Natural killer cell (primary cell): ENCODE results near the gene DSTN. TPM values are rescaled to one million over a fixed set of nuclear protein-coding genes. Genes with fewer than 3 reads are reported as not detected.

Experiments
- ATAC-seq, 3 donors: fragments of 150-1000 bp in 2 of 3; fragments of 200-7000 bp in 1 of 3; cut with Tn5 transposase; 1 replicate in 1 of 3; 2 replicates in 2 of 3; pipeline ENCODE4 v1.10.0; 2021; ENCODE audit warnings: mild to moderate bottlenecking in 2 of 3, moderate library complexity in 2 of 3
- DNase-seq, 2 donors: peaks; one replicate each; pipeline versions ENCODE4 v3.0.0 to v3.0.0-alpha.2; 2013 to 2021; ENCODE audit warnings: mixed read lengths in 1 of 2
- H3K27ac ChIP-seq: one replicate; pipeline ENCODE4 v1.5.1; 2013; ENCODE audit warnings: mild to moderate bottlenecking, low read length
- H3K27me3 ChIP-seq: one replicate; pipeline ENCODE4 v1.6.1; 2013; ENCODE audit warnings: low read length; ENCODE audit not compliant: control insufficient read depth, insufficient read depth
- H3K36me3 ChIP-seq: one replicate; pipeline ENCODE4 v1.6.1; 2013; ENCODE audit warnings: low read length; ENCODE audit not compliant: control insufficient read depth, insufficient read depth
- H3K4me1 ChIP-seq: one replicate; pipeline ENCODE4 v1.6.1; 2013; ENCODE audit warnings: low read length; ENCODE audit not compliant: control insufficient read depth, insufficient read depth
- H3K4me3 ChIP-seq: one replicate; pipeline ENCODE4 v1.5.1; 2013; ENCODE audit warnings: low read length
- H3K9me3 ChIP-seq: one replicate; pipeline ENCODE4 v1.6.1; 2013; ENCODE audit warnings: low read length; ENCODE audit not compliant: control insufficient read depth, insufficient read depth
- H3K27ac Mint-ChIP-seq, 2 donors: one replicate each; pipeline ENCODE4 v1.8.0; 2022; ENCODE audit warnings: mild to moderate bottlenecking in 2 of 2, mixed read lengths in 2 of 2, moderate library complexity in 1 of 2
- H3K27me3 Mint-ChIP-seq, 2 donors: one replicate each; pipeline ENCODE4 v1.8.0; 2022; ENCODE audit warnings: low read depth in 2 of 2, mixed read lengths in 2 of 2
- H3K36me3 Mint-ChIP-seq: one replicate; pipeline ENCODE4 v1.8.0; 2022; ENCODE audit warnings: mixed read lengths
- H3K4me1 Mint-ChIP-seq, 2 donors: one replicate each; pipeline ENCODE4 v1.8.0; 2022; ENCODE audit warnings: mixed read lengths in 2 of 2
- H3K4me3 Mint-ChIP-seq: one replicate; pipeline ENCODE4 v1.8.0; 2022; ENCODE audit warnings: mild to moderate bottlenecking, moderate library complexity, mixed read lengths
- H3K9me3 Mint-ChIP-seq, 2 donors: one replicate each; pipeline ENCODE4 v1.8.0; 2022; ENCODE audit warnings: mixed read lengths in 2 of 2
- CTCF ChIP-seq: fragments of 200-600 bp; IDR thresholded peaks from one replicate; pipeline ENCODE4 v1.8.0; 2022; ENCODE audit warnings: antibody characterized with exemption
- WGBS: methylation state at CpG from one replicate; pipeline ENCODE4 v1.1.7; 2013; ENCODE audit warnings: missing lambda C conversion rate; ENCODE audit not compliant: insufficient coverage; 5-methylcytosine and 5-hydroxymethylcytosine counted together
- intact Hi-C: fragments of 100-400 bp; cut with micrococcal nuclease; formaldehyde crosslinking; loops from one replicate; pipeline ENCODE4 v1.14.2; 2022
- total RNA-seq, 4 donors: library from RNA; stranded (reverse); fragments of 120-200 nt in 1 of 4; gene quantifications; one replicate each; pipeline versions ENCODE4 v1.2.3 to v1.2.4, GENCODE V29; 2013 to 2022

DSTN gene
- total RNA-seq, 3 donors from 2014 or later (not counting 1 experiment from before 2014, with no cell fraction given): 47.5 to 73.5 (median 70.0) TPM

GRCh38 chr20:17629678-17630089, 59.8 kb downstream of the DSTN start:
- Mint-ChIP-seq H3K4me3 (no peak overlapping the region), H3K9me3 (no peaks in the 10 kb centered on the region), H3K4me1 (peaks cover 4 to 7% of the 10 kb centered on the region in 2 donors), H3K27me3 (no peaks in the 10 kb centered on the region), H3K27ac (no peak overlapping the region), H3K36me3 (no peaks in the 10 kb centered on the region)
- no peak for DNase-seq
- 98% methylated on average over 21 of the region's 21 CpGs for WGBS
- H3K4me1 ChIP-seq: no peaks in the 10 kb centered on the region
- intact Hi-C loops: no loop called here
- no peak overlapping the region for H3K27ac ChIP-seq
- H3K36me3 ChIP-seq: peaks cover 65% of the 10 kb centered on the region
- no peaks in the 10 kb centered on the region for H3K9me3 ChIP-seq
- TF ChIP-seq CTCF: no peak
- no peak overlapping the region for H3K4me3 ChIP-seq
- no peaks in the 10 kb centered on the region for H3K27me3 ChIP-seq
- ATAC-seq: no peak

- no peaks in the 10 kb centered on the region for H3K36me3 Mint-ChIP-seq
- H3K27me3 ChIP-seq: no peaks in the 10 kb centered on the region
Measured at GRCh38 chr20:17630151-17630805, 60.4 kb downstream of the DSTN start.

GRCh38 chr20:17630806-17631195, 60.9 kb downstream of the DSTN start:
- peaks cover 70% of the 10 kb centered on the region for H3K36me3 ChIP-seq
- intact Hi-C loops: no loop called here
- no peak overlapping the region for H3K4me3 ChIP-seq
- 96% methylated on average over 6 of the region's 6 CpGs for WGBS
- Mint-ChIP-seq H3K4me3 (no peak overlapping the region), H3K4me1 (peaks cover 4 to 7% of the 10 kb centered on the region in 2 donors), H3K9me3 (no peaks in the 10 kb centered on the region), H3K27me3 (no peaks in the 10 kb centered on the region), H3K36me3 (no peaks in the 10 kb centered on the region), H3K27ac (peak overlapping the region in 1 of 2 donors; percentile 31)
- no peaks in the 10 kb centered on the region for H3K9me3 ChIP-seq
- no peak overlapping the region for H3K27ac ChIP-seq
- H3K4me1 ChIP-seq: peaks cover 7% of the 10 kb centered on the region
- ATAC-seq (no peak), DNase-seq (no peak)
- no peaks in the 10 kb centered on the region for H3K27me3 ChIP-seq
- TF ChIP-seq CTCF: no peak

More at GRCh38 chr20:17630151-17630805, 60.4 kb downstream of the DSTN start:
- DNase-seq (no peak), ATAC-seq (no peak)
- no peak for TF ChIP-seq CTCF
- H3K4me3 ChIP-seq: no peak overlapping the region
- intact Hi-C loops: no loop called here
- Mint-ChIP-seq H3K4me3 (no peak overlapping the region), H3K9me3 (no peaks in the 10 kb centered on the region), H3K4me1 (peaks cover 4 to 7% of the 10 kb centered on the region in 2 donors), H3K27ac (no peak overlapping the region), H3K27me3 (no peaks in the 10 kb centered on the region)
- no peak overlapping the region for H3K27ac ChIP-seq
- H3K36me3 ChIP-seq: peaks cover 70% of the 10 kb centered on the region
- WGBS: 88% methylated on average over 11 of the region's 11 CpGs
- no peaks in the 10 kb centered on the region for H3K9me3 ChIP-seq
- peaks cover 2% of the 10 kb centered on the region for H3K4me1 ChIP-seq
